Measurements from ENCODE around the gene FAIM.

Gene FAIM

DNA sequence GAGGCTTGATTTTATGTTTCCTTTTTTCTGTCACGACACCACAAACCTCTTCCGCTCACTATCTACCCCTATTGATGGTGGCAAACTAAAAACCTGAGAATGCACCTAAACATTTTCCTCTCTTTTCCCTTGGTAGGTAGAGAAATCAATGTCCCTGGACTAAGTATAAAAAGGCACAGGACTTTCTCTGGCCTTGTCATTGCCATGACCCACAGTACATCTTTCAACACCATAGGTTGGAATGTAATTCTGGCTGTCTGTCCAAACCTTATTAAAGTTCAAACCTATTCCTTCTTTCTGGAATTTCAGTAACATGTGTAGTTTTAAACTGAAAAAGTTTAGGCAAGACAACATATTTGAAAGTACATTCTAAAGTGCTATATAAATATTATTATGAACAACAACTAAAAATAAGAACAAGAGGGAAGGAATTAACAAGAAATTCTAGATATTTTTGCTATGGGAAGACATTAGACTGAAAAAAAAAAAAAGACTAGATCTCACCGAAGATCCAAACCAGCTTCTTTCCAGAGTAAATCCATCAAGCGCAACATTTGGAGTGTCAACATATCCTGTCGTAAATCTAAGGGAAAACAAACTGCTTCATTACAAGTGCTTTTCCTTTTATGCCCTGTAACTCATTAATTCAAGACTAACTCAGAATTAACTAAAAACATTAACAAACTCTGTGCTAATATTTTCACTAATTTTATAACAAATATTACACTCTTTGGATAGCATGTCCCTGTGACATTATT, 73.1 kb downstream of the FAIM start:
- no peak for DNase-seq

DNA sequence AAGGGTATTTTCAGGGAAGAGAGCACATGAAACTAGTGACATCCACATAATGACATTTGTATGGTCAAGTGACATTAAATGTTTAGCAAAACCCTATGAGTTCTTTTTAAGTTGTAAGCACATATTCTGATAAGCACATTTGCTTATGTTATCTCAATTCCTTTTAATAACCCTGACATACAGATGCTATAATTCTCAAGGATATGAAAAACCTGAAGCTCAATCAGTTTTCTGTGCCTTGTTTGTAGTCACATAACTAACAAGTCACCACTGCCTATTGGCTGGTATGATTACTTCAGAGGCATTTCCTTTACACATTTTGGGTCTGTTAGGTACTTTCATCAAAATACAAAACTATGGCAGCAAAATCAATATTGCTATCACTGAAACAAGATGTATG, 74.1 kb downstream of the FAIM start:
- DNase-seq = no peak

Data from inflammatory macrophage treated with lipopolysaccharide for 1 hour (primary cell).